GM23338 (cell line): ENCODE data around the gene PXYLP1. TPM values are rescaled to one million over a fixed set of nuclear protein-coding genes. Genes with fewer than 3 reads are reported as not detected.

Experiments used
- ETS1 ChIP-seq: IDR thresholded peaks from 2 replicates; pipeline ENCODE4 v1.6.1; 2016; ENCODE audit warnings: antibody characterized with exemption
- JUNB ChIP-seq: IDR thresholded peaks from one replicate; pipeline ENCODE4 v1.6.1; 2016; ENCODE audit warnings: antibody characterized with exemption; ENCODE audit not compliant: unreplicated experiment
- REST ChIP-seq: IDR thresholded peaks from one replicate; pipeline ENCODE4 v1.6.1; 2018; ENCODE audit warnings: antibody characterized with exemption; ENCODE audit not compliant: unreplicated experiment
- STAT1 ChIP-seq: IDR thresholded peaks from one replicate; pipeline ENCODE4 v1.6.1; 2016; ENCODE audit warnings: antibody characterized with exemption; ENCODE audit not compliant: unreplicated experiment
- ZNF114 ChIP-seq: fragments of 250-450 bp; sonication (Bioruptor Pico); IDR thresholded peaks from 2 replicates; pipeline ENCODE4 v1.5.0; 2020; ENCODE audit warnings: mild to moderate bottlenecking, moderate library complexity
- ZNF462 ChIP-seq: fragments of 250-450 bp; sonication (Bioruptor Pico); IDR thresholded peaks from 2 replicates; pipeline ENCODE4 v1.5.0; 2020; ENCODE audit warnings: mild to moderate bottlenecking, moderate library complexity
- polyA plus RNA-seq: library from polyadenylated mRNA; unstranded; fragments of >200 nt; fragmentation: Nextera tagmentation; extraction: Ambion mirVana; gene quantifications from 2 replicates; pipeline ENCODE4 v1.2.1, GENCODE V29; 2016
- total RNA-seq: library from RNA; depleted of rRNA; stranded (reverse); fragments of >200 nt; shearing (Covaris generic); gene quantifications from 2 replicates; pipeline ENCODE4 v1.2.3, GENCODE V29; 2014

The PXYLP1 gene
- total and polyA plus RNA-seq, 2 experiments from 2014 or later: 8.9 to 20.1 TPM

GRCh38 chr3:141267629-141268028, 36.0 kb downstream of the PXYLP1 start (continued):
- TF ChIP-seq ZNF462: no peak
- no peak for TF ChIP-seq ZNF114 (CRISPR knock-in tag)
- no peak for TF ChIP-seq REST
- no peak for TF ChIP-seq STAT1
- no peak for TF ChIP-seq JUNB
- TF ChIP-seq ETS1: no peak
